SK-N-MC (cell line): ENCODE measurements around the gene PLEKHM3.

Source experiments
- DNase-seq: peaks from one replicate; pipeline ENCODE4 v3.0.0-alpha.2; 2011; ENCODE audit warnings: low read depth, low spot score
- H3K27ac ChIP-seq: fragments of 200-600 bp; sonication (generic); 2 replicates; pipeline ENCODE4 v1.5.1; 2016; ENCODE audit warnings: mixed run types
- H3K36me3 ChIP-seq: fragments of 200-600 bp; sonication (generic); 2 replicates; pipeline ENCODE4 v1.6.1; 2017; ENCODE audit warnings: antibody characterized with exemption, low read length, mixed read lengths; ENCODE audit not compliant: insufficient read depth
- H3K4me3 ChIP-seq: fragments of 200-600 bp; sonication (generic); 2 replicates; pipeline ENCODE4 v1.5.1; 2016
- H3K9ac ChIP-seq: fragments of 200-600 bp; sonication (generic); 2 replicates; pipeline ENCODE4 v1.8.0; 2017; ENCODE audit warnings: mixed run types, mixed read lengths; ENCODE audit not compliant: insufficient read length
- H3K9me3 ChIP-seq: fragments of 200-600 bp; sonication (generic); 2 replicates; pipeline ENCODE4 v1.6.1; 2017; ENCODE audit warnings: low read depth, mild to moderate bottlenecking, antibody characterized with exemption, low read length, moderate library complexity, mixed read lengths
- EZH2 ChIP-seq: fragments of 200-600 bp; sonication (generic); IDR thresholded peaks from one replicate; pipeline ENCODE4 v1.6.1; 2017; ENCODE audit warnings: antibody characterized with exemption
- FOXP2 ChIP-seq: optimal IDR thresholded peaks from 2 replicates; pipeline ENCODE3; 2011; ENCODE audit warnings: mild to moderate bottlenecking, moderate library complexity; ENCODE audit not compliant: insufficient read depth; ENCODE audit errors: extremely low read length, control extremely low read depth
- POLR2AphosphoS5 ChIP-seq: IDR thresholded peaks from 2 replicates; pipeline ENCODE4 v1.6.1; 2012; ENCODE audit warnings: mild to moderate bottlenecking, low read depth, low read length, borderline replicate concordance

The PLEKHM3 gene

DNA sequence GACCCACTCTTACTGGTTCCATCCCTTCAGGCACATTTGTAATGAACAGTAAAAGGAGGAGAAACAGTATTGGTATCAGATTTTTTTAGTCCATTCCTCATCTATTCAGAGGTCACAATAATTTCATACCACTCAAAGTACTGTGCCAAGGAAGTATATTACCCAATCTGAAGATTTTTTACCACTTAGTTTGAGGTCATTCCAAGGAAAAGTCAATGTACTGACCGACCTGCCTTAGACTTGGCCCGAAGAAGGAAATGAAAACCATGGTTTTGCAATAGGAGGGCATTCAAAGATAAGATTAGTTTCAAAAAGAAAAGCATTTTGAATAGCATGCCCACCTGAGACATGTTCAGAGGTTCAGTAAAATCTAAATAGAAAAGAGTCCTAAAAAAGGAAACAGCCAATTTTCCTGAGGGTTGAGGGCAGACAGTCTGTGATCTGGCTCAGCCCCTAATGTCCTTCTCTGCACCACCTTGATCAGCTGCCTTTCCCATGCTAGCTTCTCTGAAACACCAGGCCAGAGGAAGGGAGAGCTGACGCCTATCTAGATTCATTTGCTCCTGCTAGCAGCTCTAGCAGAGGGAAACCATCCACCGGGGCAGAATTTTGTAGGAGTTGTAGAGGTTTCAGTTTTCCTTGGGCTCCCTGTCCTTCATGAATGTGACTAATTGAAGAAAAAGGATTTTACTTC is 148.3 kb downstream of the PLEKHM3 start:
- Histone ChIP-seq H3K27ac (no peak overlapping the region), H3K9ac (no peak overlapping the region), H3K36me3 (no peaks in the 10 kb centered on the region), H3K4me3 (no peak overlapping the region), H3K9me3 (no peaks in the 10 kb centered on the region)
- TF ChIP-seq POLR2AphosphoS5 (no peak), FOXP2 (no peak), EZH2 (no peak)
- DNase-seq, result no peak

DNA sequence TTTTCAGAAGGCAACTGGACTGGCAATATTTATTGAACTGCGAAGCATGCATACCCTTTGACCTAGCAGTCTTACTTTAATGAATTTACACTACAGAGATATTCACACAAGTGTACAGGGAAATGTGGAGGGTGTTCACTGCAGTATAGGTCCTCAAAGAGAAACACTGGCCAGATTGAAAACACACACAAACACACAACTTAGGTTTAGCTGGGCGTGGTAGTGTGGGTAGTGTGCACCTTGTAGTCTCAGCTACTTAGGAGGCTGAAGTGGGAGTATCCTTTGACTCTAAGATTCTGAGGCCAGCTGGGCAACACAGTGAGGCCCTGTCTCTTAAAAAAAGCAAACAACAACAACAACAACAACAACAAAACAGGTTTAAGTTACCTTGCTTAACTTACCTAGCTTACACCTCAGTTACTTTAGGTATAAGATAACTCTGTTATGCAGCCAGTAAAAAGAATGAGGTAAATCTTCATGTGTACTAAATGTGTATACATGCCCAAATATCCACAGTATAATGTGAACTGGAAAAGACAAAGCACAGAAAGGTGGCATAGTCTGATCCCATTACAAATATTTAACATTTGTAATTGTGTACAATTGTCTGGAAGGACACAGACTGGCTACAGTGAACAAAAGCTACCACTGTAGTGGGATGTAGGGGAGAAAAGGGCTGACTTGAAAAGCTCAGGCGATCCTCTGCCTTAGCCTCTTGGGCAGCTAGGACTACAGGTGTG is 149.7 kb downstream of the PLEKHM3 start:
- no peak for DNase-seq
- TF ChIP-seq EZH2, result no peak
- TF ChIP-seq POLR2AphosphoS5, result no peak
- no peak for TF ChIP-seq FOXP2
- no peak overlapping the region for H3K27ac ChIP-seq

DNA sequence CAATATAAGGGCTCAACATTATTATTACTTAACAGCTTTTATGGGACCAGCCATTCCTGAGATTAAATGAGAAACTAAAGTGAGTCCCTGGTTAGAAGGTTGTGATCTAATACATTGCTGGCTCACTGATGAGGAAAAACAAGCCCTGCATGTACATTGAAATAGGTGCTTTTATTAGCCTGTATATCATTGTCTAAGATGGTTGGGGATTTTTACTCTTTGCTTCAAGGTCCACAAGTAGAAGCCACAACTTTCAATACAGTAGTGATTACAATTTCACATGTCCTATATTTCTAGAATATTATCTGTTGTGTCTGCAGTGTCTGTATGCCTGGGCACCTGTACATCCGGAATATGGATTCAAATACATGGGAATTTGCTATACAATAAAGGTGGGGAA is 151.5 kb downstream of the PLEKHM3 start:
- no peak for DNase-seq
- H3K9me3 ChIP-seq, result no peaks in the 10 kb centered on the region
- TF ChIP-seq FOXP2 (no peak), POLR2AphosphoS5 (no peak), EZH2 (no peak)
- no peak overlapping the region for H3K9ac ChIP-seq
- no peak overlapping the region for H3K27ac ChIP-seq
- H3K36me3 ChIP-seq, result no peaks in the 10 kb centered on the region
- H3K4me3 ChIP-seq, result no peak overlapping the region

More for the DNA sequence above, 149.7 kb downstream of the PLEKHM3 start:
- no peak overlapping the region for H3K4me3 ChIP-seq
- no peaks in the 10 kb centered on the region for H3K9me3 ChIP-seq
- H3K9ac ChIP-seq, result no peak overlapping the region
- H3K36me3 ChIP-seq, result no peaks in the 10 kb centered on the region

DNA sequence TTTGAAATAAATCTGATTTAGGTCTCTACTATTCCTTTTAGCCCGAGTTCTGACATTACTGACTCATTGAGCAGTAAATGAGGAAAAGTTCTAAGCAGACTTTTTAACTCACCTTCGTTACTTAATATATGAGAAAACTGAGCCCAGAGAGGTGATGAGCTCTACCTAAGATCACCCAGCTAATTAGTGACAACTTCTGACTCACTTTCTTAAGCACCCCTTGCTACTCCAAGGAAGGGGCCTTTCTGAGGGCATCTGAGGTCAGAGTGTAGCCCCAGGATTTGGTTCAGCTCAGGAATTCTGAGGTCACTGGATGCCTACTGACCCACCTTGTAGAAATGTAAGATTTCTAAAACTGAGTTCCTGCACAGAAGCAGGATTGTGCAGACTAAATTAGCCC is 153.4 kb downstream of the PLEKHM3 start:
- Histone ChIP-seq H3K27ac (no peak overlapping the region), H3K9me3 (no peaks in the 10 kb centered on the region), H3K4me3 (no peak overlapping the region), H3K36me3 (no peaks in the 10 kb centered on the region), H3K9ac (no peak overlapping the region)
- DNase-seq, result no peak
- TF ChIP-seq EZH2 (no peak), POLR2AphosphoS5 (no peak), FOXP2 (no peak)

GRCh38 chr2:207871506-207871905 is 153.8 kb downstream of the PLEKHM3 start:
- DNase-seq, result no peak
- H3K4me3 ChIP-seq, result no peak overlapping the region
- no peaks in the 10 kb centered on the region for H3K9me3 ChIP-seq
- no peak overlapping the region for H3K27ac ChIP-seq
- no peaks in the 10 kb centered on the region for H3K36me3 ChIP-seq
- TF ChIP-seq POLR2AphosphoS5, result no peak
- no peak for TF ChIP-seq FOXP2
- TF ChIP-seq EZH2, result no peak
- H3K9ac ChIP-seq, result no peak overlapping the region

- no peak overlapping the region for H3K9ac ChIP-seq
- H3K27ac ChIP-seq, result no peak overlapping the region
- H3K9me3 ChIP-seq, result no peaks in the 10 kb centered on the region
Measured at GRCh38 chr2:207870814-207871213, 154.5 kb downstream of the PLEKHM3 start.

GRCh38 chr2:207869784-207870778 is 155.2 kb downstream of the PLEKHM3 start:
- no peak overlapping the region for H3K4me3 ChIP-seq
- no peak for TF ChIP-seq EZH2
- TF ChIP-seq FOXP2, result no peak
- no peak for TF ChIP-seq POLR2AphosphoS5
- DNase-seq, result no peak
- no peaks in the 10 kb centered on the region for H3K36me3 ChIP-seq
- H3K27ac ChIP-seq, result no peak overlapping the region
- H3K9me3 ChIP-seq, result no peaks in the 10 kb centered on the region
- H3K9ac ChIP-seq, result no peak overlapping the region

More at GRCh38 chr2:207870814-207871213, 154.5 kb downstream of the PLEKHM3 start:
- no peak for TF ChIP-seq POLR2AphosphoS5
- no peak for TF ChIP-seq FOXP2
- TF ChIP-seq EZH2, result no peak
- H3K36me3 ChIP-seq, result no peaks in the 10 kb centered on the region
- no peak overlapping the region for H3K4me3 ChIP-seq
- no peak for DNase-seq

GRCh38 chr2:207868855-207869596 is 156.3 kb downstream of the PLEKHM3 start:
- Histone ChIP-seq H3K9me3 (no peaks in the 10 kb centered on the region), H3K4me3 (no peak overlapping the region), H3K36me3 (no peaks in the 10 kb centered on the region), H3K27ac (no peak overlapping the region), H3K9ac (no peak overlapping the region)
- DNase-seq, result no peak
- TF ChIP-seq POLR2AphosphoS5 (no peak), EZH2 (no peak), FOXP2 (no peak)
